Activated T-cell treated with anti-CD3 and anti-CD28 coated beads, Interleukin-2, amount 50 U/mL, for 48 hours (primary cell): Measurements from ENCODE around the gene ART4.

Experiments used
- DNase-seq, 2 experiments: peaks; one replicate each; pipeline ENCODE4 v3.0.0-alpha.2; 2020

The ART4 gene

GRCh38 chr12:14850929-14851663 lies 7.8 kb upstream of the ART4 start:
- DNase-seq: no peak

GRCh38 chr12:14849661-14850060 lies 6.3 kb upstream of the ART4 start:
- no peak for DNase-seq

DNA sequence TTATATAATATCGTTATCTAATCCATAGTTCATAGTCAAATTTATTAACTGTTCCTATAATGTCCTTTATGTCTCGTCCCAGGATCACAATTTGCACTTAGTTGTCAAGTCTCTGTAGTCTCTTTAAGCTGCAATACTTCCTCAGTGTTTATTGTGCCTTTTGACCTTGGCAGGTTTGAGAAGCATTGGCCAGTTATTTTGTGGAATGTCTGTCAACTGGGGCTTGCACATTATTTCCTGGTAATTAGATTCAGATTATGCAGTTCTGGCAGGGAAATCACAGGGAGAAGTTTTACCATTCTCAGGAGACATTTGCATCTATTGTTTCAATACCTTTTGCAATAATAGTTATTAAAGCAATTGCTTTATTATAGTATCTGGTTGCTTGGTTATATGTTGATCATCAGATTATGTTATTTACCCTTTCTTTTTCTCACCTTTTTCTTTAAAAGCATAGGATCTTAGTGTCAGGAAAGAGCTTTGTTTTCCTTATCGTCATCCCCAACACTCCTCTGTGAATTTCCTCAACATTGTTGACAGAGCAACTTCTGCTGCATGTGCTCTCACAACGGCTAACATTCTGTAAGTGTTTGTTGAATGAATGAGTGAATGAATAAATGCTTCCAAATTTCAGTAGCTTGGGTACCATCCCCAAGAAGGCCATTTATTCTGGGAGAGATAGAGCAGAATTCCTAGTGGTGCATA lies 3.7 kb upstream of the ART4 start:
- no peak for DNase-seq

GRCh38 chr12:14846042-14846587 lies 2.8 kb upstream of the ART4 start:
- no peak for DNase-seq

DNA sequence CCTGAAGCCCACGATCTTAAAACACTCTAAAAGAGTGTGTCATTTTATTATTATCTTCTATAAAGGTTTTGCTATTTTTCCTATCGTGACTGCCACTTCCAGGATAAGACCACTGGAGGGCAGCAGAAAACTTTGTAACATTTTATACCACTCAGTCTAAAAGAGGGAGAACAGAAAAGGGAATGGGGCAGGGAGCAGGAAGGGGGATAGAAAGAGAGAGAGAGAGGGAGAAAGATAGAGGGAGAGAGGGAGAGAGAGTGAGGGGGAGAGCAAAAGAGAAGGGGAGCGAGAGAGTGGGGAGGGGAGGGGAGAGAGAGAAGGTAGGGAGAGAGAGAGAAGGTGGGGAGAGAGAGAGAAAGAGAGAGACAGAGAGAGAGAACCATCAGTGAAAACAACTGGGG lies 2.0 kb upstream of the ART4 start:
- peak; percentile 53 to 54 for DNase-seq

- DNase-seq: no peak
These were observed 1.1 kb upstream of the ART4 start for GRCh38 chr12:14844401-14844800.

DNA sequence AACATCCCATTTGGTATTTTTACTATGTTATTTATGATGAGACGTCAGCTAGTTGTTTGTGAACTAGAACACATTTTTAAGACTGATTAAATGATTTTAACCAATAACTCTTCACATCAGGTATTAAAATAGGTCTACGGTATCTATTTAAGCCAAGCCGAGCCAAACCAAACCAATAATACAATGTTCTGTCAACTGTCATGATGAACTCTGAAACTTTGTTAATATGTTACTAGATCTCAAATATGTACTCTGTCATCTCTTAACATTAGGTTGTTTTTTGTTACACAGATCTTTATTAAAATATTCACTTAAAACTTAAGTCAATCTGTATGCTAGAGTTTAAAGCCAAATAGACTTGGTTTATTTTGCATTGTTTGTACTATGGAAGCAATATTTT lies 1.0 kb downstream of the ART4 start:
- DNase-seq: no peak

GRCh38 chr12:14841761-14842160 lies 1.6 kb downstream of the ART4 start:
- no peak for DNase-seq

- no peak for DNase-seq
These were observed 2.7 kb downstream of the ART4 start for GRCh38 chr12:14840616-14841015.

DNA sequence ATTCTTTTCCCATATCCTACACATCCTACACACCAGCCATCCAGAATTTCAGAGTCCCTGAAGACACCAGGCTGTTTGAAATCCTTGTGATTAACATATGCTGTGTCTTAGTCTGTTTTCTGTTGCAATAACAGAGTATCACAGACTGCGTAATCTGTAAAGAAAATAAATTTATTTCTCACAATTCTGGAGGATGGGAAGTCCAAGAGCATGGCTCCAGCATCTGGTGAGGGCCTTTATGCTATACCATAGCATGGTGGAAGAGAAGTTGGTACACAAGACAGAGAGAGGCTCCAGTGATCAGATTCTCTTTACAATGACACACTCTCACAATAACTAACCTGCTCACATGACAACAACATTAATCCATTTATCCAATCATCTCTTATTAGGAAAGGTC lies 4.1 kb downstream of the ART4 start:
- no peak for DNase-seq

DNA sequence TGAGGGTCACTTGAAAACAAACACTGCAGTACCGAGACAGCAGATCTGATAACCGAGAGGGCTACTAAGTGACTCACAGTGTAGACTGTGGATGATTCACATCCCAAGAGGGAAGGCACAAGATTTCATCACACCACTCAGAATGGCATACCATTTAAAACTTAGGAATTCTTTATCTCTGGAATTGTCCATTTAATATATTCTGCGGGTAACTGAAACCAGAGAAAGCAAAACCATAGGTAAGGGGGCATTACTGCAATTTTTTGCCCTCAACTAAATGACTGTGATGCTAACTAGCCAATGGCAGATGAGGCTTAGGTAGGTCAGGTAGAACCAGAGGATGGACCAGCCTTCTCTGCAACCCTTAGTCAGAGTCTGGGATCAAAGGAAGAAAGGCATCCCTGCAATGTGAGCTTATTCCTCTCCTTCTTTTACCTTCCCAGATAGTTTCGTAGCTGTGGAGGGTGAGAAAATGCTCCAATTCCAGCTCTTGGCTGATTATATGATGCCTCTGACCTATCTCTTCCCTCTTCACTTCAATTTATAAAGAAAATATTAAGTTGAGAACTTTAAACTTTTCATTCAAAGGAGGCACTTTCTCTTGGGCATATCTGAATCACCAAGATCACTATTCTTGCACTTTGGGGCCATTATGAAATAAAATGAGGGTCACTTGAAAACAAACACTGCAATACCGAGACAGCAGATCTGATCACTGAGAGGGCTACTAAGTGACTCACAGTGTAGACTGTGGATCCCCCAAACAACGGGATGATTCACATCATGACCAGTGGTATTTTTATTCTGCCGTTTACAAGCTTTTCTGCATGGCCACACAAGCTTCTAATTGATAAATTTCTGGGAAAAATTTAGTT lies 6.8 kb downstream of the ART4 start:
- no peak for DNase-seq

- DNase-seq: no peak
These were observed 8.8 kb downstream of the ART4 start for GRCh38 chr12:14834509-14834908.

- no peak for DNase-seq
These were observed 9.4 kb downstream of the ART4 start for GRCh38 chr12:14833952-14834351.

- DNase-seq: no peak
These were observed 10.0 kb downstream of the ART4 start for GRCh38 chr12:14833336-14833735.

GRCh38 chr12:14828892-14829291 lies 14.4 kb downstream of the ART4 start:
- no peak for DNase-seq

DNA sequence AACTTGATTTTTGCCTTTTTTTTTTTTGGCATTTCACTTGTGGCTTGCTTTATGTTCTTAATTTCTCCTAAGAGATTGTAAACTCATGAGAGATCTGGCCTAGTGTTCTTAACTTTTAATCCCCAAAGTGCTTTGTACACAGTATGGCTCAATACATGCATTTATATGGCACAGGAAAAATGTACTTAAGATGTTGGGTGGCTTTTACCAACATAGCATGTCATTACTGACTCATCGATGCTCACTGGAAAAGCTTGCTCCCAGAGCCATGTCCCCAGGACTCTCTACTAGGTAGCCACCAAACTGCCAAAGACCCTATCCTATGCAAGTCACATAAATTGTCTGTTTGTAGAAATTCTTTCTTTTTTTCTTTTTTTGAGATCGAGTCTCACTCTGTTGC lies 16.3 kb downstream of the ART4 start:
- DNase-seq: no peak

GRCh38 chr12:14826491-14826890 lies 16.8 kb downstream of the ART4 start:
- DNase-seq: no peak

DNA sequence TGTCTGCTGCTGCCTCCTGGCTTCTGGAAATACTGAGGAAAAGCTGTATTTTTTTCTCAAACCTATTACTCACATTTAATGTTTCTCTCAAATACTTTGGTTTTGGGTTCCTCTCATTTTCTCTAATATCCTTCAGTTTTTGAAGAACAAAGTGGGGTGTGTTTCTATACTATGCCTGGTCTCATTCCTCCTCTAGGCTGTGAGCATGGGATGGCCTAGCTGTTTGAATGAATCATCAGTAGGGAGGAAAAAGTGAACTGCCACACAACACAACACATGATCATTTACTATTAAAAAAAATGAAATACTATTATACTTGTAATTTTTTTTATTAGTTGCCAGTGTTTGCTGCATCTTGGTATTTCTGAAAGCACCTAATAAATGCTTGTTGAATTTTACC lies 18.1 kb downstream of the ART4 start:
- DNase-seq: no peak

- DNase-seq: no peak
These were observed 19.2 kb downstream of the ART4 start for GRCh38 chr12:14824012-14824634.

GRCh38 chr12:14814014-14814413 lies 29.3 kb downstream of the ART4 start, which contains the start of gene SMCO3:
Gene SMCO3, minus strand, starts transcription at chr12:14814182. Its CDS starts 7,502 bp downstream, at chr12:14806680.
- no peak for DNase-seq

DNA sequence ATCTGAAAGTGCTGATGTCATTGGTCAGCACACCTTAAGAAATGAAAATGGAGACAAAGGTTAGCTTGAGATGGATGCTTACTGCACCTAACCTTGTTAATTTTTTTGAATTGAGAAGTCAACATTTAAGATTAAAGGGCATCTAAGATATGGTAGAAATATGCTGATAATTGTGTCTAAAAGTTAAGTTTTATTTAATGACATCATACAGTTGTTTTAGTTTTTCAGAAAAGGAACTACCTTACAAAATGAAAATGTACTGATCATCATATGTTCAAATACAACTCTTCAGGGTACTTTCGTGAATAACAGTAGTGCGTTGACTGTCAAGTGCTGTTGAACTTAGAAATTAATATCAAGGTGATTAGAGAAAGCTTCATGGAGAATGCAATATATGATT lies 31.8 kb downstream of the ART4 start:
- DNase-seq: no peak

DNA sequence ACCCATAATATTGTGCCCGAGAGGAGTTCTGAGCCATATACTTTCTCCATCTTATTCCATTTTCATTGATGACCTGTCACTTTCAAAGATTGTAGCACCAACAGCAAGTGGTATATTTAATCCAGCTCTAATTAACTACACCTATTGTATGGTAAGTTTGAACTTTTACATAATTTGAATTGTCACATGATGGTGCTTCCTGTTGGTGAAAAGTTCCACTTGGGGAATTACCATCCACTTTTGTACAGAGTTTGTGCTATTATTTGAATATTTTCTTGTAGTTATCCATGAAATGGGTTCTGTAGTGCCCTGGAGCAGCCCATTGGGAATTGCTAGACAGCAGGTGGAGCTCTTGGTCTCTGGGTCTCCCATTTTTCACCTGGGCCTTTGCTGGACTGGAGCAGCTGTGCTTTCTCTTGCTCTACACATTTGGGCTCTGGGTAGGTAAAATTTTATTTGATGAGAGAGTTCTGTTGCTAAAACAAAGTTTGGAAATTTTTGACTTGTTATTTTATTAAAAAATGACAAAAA lies 32.3 kb downstream of the ART4 start:
- DNase-seq: no peak
